Karpas-422 (cell line): ENCODE results near the gene ZNF22. TPM values are rescaled to one million over a fixed set of nuclear protein-coding genes. Genes with fewer than 3 reads are reported as not detected.

Experiments used
- DNase-seq: peaks from one replicate; pipeline ENCODE4 v3.0.0-alpha.2; 2015
- H2AFZ ChIP-seq: fragments of 200-600 bp; sonication (generic); 2 replicates; pipeline ENCODE4 v1.6.1; 2014; ENCODE audit warnings: antibody characterized with exemption, low read length, mixed read lengths
- H3K27ac ChIP-seq: fragments of 200-600 bp; sonication (generic); 2 replicates; pipeline ENCODE4 v1.5.1; 2014; ENCODE audit warnings: mild to moderate bottlenecking, low read length, moderate library complexity
- H3K27me3 ChIP-seq: fragments of 200-600 bp; sonication (generic); 2 replicates; pipeline ENCODE4 v1.6.1; 2014; ENCODE audit warnings: low read length, mixed read lengths
- H3K36me3 ChIP-seq: fragments of 200-600 bp; sonication (generic); 2 replicates; pipeline ENCODE4 v1.6.1; 2014; ENCODE audit warnings: low read length, mixed read lengths; ENCODE audit not compliant: insufficient read depth
- H3K4me1 ChIP-seq: fragments of 200-600 bp; sonication (generic); 2 replicates; pipeline ENCODE4 v1.6.1; 2014; ENCODE audit warnings: mild to moderate bottlenecking, low read length, mixed read lengths
- H3K4me2 ChIP-seq: fragments of 200-600 bp; sonication (generic); 2 replicates; pipeline ENCODE4 v1.6.1; 2014; ENCODE audit warnings: low read length, low read depth, mild to moderate bottlenecking; ENCODE audit not compliant: poor library complexity, severe bottlenecking
- H3K4me3 ChIP-seq: fragments of 200-600 bp; sonication (generic); 2 replicates; pipeline ENCODE4 v1.5.1; 2014; ENCODE audit warnings: mild to moderate bottlenecking, antibody characterized with exemption, low read length, mixed read lengths
- H3K79me2 ChIP-seq: fragments of 200-600 bp; sonication (generic); 2 replicates; pipeline ENCODE4 v1.6.1; 2014; ENCODE audit warnings: mild to moderate bottlenecking, low read length, mixed read lengths
- H3K9ac ChIP-seq: fragments of 200-600 bp; sonication (generic); 2 replicates; pipeline ENCODE4 v1.6.0; 2014; ENCODE audit warnings: low read length
- H3K9me2 ChIP-seq: fragments of 200-600 bp; sonication (generic), shearing (Covaris generic); replicated peaks from 2 replicates; pipeline ENCODE4 v1.6.0; 2014; ENCODE audit warnings: mild to moderate bottlenecking, low read length, moderate library complexity; ENCODE audit not compliant: insufficient read depth
- H3K9me3 ChIP-seq: fragments of 300-700, 200-600 bp; sonication (generic); 2 replicates; pipeline ENCODE4 v1.6.1; 2014; ENCODE audit warnings: low read length, mixed read lengths
- H4K20me1 ChIP-seq: fragments of 200-600 bp; sonication (generic); 2 replicates; pipeline ENCODE4 v1.6.1; 2014; ENCODE audit warnings: mild to moderate bottlenecking, antibody characterized with exemption, low read length, low read depth; ENCODE audit not compliant: insufficient read depth
- total RNA-seq: library from RNA; depleted of rRNA; stranded (reverse); fragments of >200 nt; shearing (Covaris generic); gene quantifications from 2 replicates; pipeline ENCODE4 v1.2.3, GENCODE V29; 2014; ENCODE audit warnings: low replicate concordance

ZNF22 gene
- total RNA-seq, 1 experiment from 2014 or later: 53.2 TPM

GRCh38 chr10:44956717-44957706 lies 43.7 kb upstream of the ZNF22 start:
- Histone ChIP-seq H2AFZ (no peak overlapping the region), H3K4me3 (no peak overlapping the region), H3K9me2 (no peaks in the 10 kb centered on the region), H3K4me1 (peaks cover 32% of the 10 kb centered on the region), H3K9me3 (no peaks in the 10 kb centered on the region), H3K9ac (no peak overlapping the region), H3K27ac (no peak overlapping the region), H3K27me3 (no peaks in the 10 kb centered on the region; the same call in 1 of the 2 replicates), H3K36me3 (peaks cover 3% of the 10 kb centered on the region; the same call in 1 of the 2 replicates), H3K79me2 (peaks cover 4% of the 10 kb centered on the region; the same call in 1 of the 2 replicates), H3K4me2 (no peak overlapping the region), H4K20me1 (peaks cover 4% of the 10 kb centered on the region; the same call in 1 of the 2 replicates)
- DNase-seq: peak; percentile 33

GRCh38 chr10:44958196-44958897 lies 42.4 kb upstream of the ZNF22 start:
- Histone ChIP-seq H3K4me3 (peak overlapping the region; percentile 79), H3K9me3 (no peaks in the 10 kb centered on the region), H3K79me2 (peaks cover 4% of the 10 kb centered on the region; the same call in 1 of the 2 replicates), H3K9me2 (no peaks in the 10 kb centered on the region), H3K36me3 (peaks cover 3% of the 10 kb centered on the region; the same call in 1 of the 2 replicates), H3K4me2 (peak overlapping the region; percentile 81), H3K27me3 (no peaks in the 10 kb centered on the region; the same call in 1 of the 2 replicates), H3K9ac (peak overlapping the region; percentile 72), H3K27ac (no peak overlapping the region; the same call in 1 of the 2 replicates), H4K20me1 (peaks cover 4% of the 10 kb centered on the region; the same call in 1 of the 2 replicates), H3K4me1 (peaks cover 45% of the 10 kb centered on the region), H2AFZ (no peak overlapping the region)
- no peak for DNase-seq

DNA sequence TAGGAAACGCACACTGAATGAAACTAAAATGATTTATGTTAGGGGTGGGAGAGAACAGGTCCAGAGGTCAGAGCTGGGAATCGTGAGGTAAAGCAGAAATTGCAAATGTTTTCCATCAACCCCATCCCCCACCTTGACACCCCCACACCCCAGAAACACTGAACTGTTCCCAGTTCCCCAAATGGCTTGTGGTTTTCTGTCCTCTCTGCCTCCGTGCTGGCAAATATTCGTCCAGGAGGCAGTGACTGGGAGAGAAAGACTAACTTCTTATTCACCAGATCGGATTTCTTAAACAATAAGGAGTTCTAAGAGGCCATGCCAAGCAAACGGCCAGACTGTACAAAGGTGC lies 41.9 kb upstream of the ZNF22 start:
- Histone ChIP-seq H3K9me3 (no peaks in the 10 kb centered on the region), H3K4me1 (peaks cover 50% of the 10 kb centered on the region), H3K27me3 (no peaks in the 10 kb centered on the region; the same call in 1 of the 2 replicates), H3K27ac (no peak overlapping the region; the same call in 1 of the 2 replicates), H3K9ac (peak overlapping the region; percentile 72), H3K36me3 (peaks cover 3% of the 10 kb centered on the region; the same call in 1 of the 2 replicates), H4K20me1 (peaks cover 4% of the 10 kb centered on the region; the same call in 1 of the 2 replicates), H3K4me3 (peak overlapping the region; percentile 79), H3K79me2 (peaks cover 4% of the 10 kb centered on the region; the same call in 1 of the 2 replicates), H3K9me2 (no peaks in the 10 kb centered on the region), H2AFZ (no peak overlapping the region), H3K4me2 (peak overlapping the region; percentile 81)
- no peak for DNase-seq

GRCh38 chr10:44959247-44960087 lies 41.3 kb upstream of the ZNF22 start, which contains the start of gene RASSF4:
Gene RASSF4, plus strand, starts transcription at chr10:44959802. Its CDS starts 10,401 bp downstream, at chr10:44970203.
- H3K4me2 ChIP-seq: peak within 1 kb of the TSS; percentile 81
- 0 out of 2 replicates have a peak within 1 kb of the TSS, but pooled peaks have one; percentile 72 for H2AFZ ChIP-seq
- DNase-seq: peak; percentile 96
- peaks cover 3% of the 10 kb centered on the region; the same call in 1 of the 2 replicates for H3K36me3 ChIP-seq
- H3K9me2 ChIP-seq: no peaks in the 10 kb centered on the region
- H4K20me1 ChIP-seq: peaks cover 4% of the 10 kb centered on the region; the same call in 1 of the 2 replicates
- H3K4me1 ChIP-seq: peaks cover 56% of the 10 kb centered on the region
- peak within 1 kb of the TSS; percentile 79 for H3K4me3 ChIP-seq
- H3K9ac ChIP-seq: peak within 1 kb of the TSS; percentile 72
- peaks cover 4% of the 10 kb centered on the region; the same call in 1 of the 2 replicates for H3K79me2 ChIP-seq
- no peak within 1 kb of the TSS; the same call in 1 of the 2 replicates for H3K27ac ChIP-seq
- H3K27me3 ChIP-seq: no peaks in the 10 kb centered on the region; the same call in 1 of the 2 replicates
- H3K9me3 ChIP-seq: no peaks in the 10 kb centered on the region

GRCh38 chr10:44960088-44960460 lies 40.6 kb upstream of the ZNF22 start:
- H3K9ac ChIP-seq: peak overlapping the region; percentile 39; the same call in 1 of the 2 replicates
- no peaks in the 10 kb centered on the region; the same call in 1 of the 2 replicates for H3K27me3 ChIP-seq
- peaks cover 4% of the 10 kb centered on the region; the same call in 1 of the 2 replicates for H4K20me1 ChIP-seq
- no peak for DNase-seq
- peaks cover 62% of the 10 kb centered on the region for H3K4me1 ChIP-seq
- H3K27ac ChIP-seq: no peak overlapping the region
- peak overlapping the region; percentile 79 for H3K4me3 ChIP-seq
- no peaks in the 10 kb centered on the region for H3K9me3 ChIP-seq
- H2AFZ ChIP-seq: no peak overlapping the region
- no peaks in the 10 kb centered on the region for H3K9me2 ChIP-seq
- H3K4me2 ChIP-seq: peak overlapping the region; percentile 81
- peaks cover 3% of the 10 kb centered on the region; the same call in 1 of the 2 replicates for H3K36me3 ChIP-seq
- H3K79me2 ChIP-seq: peaks cover 4% of the 10 kb centered on the region; the same call in 1 of the 2 replicates

DNA sequence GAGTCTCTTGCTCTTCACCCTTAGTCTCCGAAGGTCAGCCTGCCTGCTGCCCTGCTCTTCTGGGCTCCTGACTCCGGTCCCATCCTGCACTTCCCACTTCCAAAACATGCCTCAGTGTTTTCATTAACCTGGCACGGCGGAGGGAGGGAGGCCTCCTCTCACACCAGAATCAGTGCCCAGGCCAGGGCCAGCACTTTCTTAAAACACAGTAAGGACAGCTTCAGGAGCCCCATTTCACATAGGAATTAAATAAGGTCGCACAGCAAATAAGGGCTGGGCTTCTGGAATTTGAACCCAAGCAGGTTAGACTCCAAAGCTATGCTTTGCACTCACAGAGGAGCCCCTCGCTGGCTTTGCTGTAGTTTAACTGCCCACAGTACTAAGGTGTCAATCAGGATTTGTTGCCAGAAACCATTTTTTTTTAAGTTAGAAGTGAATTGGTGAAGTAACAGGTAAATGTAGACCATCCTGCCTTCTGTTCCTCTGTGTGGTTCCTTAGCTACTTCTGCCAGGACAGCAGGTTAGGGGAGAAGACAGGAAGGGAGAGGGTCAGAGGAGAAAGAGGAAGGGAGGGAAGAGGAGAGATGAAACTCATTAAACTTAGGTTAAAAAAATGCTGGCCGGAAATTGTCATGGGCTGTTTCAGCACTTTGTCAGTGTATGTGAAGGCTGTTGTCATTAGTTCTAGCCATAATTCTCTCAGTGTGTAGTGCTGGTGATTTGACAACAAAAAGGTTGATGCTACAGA lies 40.1 kb upstream of the ZNF22 start:
- Histone ChIP-seq H3K9ac (0 out of 2 replicates have a peak overlapping the region, but pooled peaks have one; percentile 12), H3K4me1 (peaks cover 68% of the 10 kb centered on the region), H3K4me3 (no peak overlapping the region), H3K9me3 (no peaks in the 10 kb centered on the region), H2AFZ (no peak overlapping the region), H3K79me2 (peaks cover 4% of the 10 kb centered on the region; the same call in 1 of the 2 replicates), H3K36me3 (no peaks in the 10 kb centered on the region; the same call in 1 of the 2 replicates), H3K9me2 (no peaks in the 10 kb centered on the region), H4K20me1 (peaks cover 4% of the 10 kb centered on the region; the same call in 1 of the 2 replicates), H3K4me2 (no peak overlapping the region), H3K27me3 (no peaks in the 10 kb centered on the region; the same call in 1 of the 2 replicates), H3K27ac (no peak overlapping the region)
- no peak for DNase-seq
